ENCODE data around the gene ARHGEF4. TPM values are rescaled to one million over a fixed set of nuclear protein-coding genes. Genes with fewer than 3 reads are reported as not detected.
"Not testable (repeated sequence)": the region's sequence is repeated elsewhere in the genome, so short reads cannot be mapped to it uniquely, and the experiment has no call there.

Gene ARHGEF4
- total RNA-seq, 2 donors from 2014 or later: 1.1 to 3.0 TPM

DNA sequence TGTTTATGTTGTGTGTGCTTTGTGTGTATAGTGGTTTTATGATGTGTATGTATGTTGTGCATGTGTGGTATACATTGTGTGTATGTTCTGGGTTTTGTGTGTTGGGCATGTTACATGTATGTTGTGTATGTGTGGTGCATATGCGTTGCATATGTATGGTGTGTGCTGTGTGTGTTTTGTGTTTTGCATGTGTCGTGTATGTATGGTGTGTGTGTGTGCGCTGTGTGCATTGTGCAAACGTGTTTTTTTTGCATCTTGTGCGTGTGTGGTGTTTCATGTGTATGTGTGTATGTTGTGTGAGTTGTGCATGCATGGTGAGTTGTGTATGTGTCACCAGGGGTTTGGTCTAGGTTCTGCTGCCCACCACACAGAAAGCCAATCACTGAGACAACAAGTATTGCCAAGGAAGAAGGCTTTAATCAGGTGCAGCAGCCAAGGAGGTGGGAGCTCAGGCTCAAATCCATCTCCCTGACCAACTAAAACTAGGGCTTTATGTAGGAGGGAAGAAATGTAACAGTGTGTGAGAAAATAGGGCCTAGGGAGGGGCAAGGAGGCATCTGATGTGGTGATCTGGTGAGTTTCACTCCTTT, 140.8 kb downstream of the ARHGEF4 start:
- ATAC-seq: no peak
- intact Hi-C loops (cut with DNase I, micrococcal nuclease): no loop called here
- DNase-seq: no peak

DNA sequence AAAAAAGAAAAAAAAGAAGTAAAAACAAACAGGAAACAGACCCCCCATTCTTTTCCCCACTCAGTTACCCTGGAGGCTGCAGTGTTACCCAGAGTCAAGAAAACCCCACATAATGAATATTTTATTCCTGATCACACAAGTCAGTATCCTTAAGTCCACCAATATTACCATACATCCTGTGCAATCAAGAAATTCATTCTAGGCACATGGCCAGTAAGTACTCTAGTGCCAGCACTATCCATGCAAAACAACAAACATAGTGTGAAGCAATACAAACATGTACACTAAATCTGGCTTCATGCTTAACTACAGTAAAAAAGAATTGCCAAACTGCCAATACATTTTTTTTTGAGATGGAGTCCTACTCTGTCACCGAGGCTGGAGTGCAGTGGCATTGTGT, 145.0 kb downstream of the ARHGEF4 start:
- ATAC-seq: no peak
- intact Hi-C loops (cut with DNase I, micrococcal nuclease): no loop called here
- no peak for DNase-seq

DNA sequence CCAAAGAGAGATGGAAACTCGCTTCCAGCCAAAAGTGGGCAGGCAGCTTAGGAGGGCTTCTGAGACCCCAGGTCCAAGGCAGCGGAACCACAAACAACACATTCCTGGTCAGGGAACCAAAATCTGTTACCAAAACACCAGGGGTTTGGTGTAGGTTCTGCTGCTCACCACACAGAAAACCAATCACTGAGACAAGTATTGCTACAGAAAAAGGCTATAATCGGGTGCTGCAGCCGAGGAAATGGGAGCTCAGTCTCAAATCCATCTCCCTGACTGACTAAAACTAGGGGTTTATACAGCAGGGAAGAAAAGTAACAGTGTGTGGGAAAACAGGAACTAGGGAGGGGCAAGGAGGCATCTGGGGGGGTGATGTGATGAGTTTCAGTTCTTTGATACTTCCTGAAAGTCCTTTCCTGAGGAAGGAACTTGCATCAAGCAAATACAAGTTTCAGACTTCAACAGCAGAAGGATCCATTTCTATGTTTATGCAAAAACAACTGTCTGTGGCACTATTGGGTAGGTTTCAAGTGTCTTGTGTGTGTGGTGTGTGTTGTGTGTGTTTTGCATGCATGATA, 148.6 kb downstream of the ARHGEF4 start:
- no peak for DNase-seq
- intact Hi-C loops (cut with DNase I, micrococcal nuclease): no loop called here
- ATAC-seq: no peak

DNA sequence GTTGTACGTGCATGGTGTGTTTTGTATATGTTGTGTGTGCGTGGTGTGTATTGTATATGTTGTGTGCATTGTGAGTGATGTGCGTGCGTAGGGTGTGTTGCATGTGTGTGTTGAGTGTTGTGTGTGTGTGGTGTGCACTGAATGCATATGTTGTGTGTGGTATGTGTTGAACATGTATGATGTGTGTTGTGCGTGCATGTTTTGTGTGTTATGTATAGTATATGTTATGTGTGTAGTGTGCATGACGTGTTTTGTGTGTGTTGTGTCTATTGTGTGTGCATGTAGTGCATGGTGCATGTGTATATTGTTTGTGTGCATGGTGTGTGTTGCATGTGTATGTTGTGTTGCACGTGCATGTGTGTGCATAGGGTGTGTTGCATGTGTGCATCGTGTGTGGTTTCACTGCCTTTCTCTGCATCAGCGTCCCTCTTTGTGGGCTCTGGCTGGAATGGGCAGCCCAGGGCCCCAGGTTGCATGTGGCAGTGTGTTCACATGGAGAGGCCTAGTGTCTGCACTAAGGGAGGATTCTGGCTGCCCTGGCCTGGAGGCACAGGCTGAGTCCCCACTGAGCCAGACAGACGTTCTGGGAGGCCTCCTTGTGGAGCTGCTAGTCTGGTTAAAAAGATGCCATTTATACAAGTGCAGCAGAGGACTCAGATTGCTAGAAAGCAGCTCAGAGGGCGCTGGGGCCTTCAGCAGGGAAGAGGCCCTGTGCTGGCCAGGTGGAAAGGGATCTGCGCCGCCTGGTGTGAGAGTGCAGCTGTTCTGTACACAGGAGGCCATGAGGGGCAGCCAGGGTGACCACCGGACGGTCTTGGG, 149.3 kb downstream of the ARHGEF4 start:
- intact Hi-C loops (cut with DNase I, micrococcal nuclease): no loop called here
- ATAC-seq: no peak
- no peak for DNase-seq

DNA sequence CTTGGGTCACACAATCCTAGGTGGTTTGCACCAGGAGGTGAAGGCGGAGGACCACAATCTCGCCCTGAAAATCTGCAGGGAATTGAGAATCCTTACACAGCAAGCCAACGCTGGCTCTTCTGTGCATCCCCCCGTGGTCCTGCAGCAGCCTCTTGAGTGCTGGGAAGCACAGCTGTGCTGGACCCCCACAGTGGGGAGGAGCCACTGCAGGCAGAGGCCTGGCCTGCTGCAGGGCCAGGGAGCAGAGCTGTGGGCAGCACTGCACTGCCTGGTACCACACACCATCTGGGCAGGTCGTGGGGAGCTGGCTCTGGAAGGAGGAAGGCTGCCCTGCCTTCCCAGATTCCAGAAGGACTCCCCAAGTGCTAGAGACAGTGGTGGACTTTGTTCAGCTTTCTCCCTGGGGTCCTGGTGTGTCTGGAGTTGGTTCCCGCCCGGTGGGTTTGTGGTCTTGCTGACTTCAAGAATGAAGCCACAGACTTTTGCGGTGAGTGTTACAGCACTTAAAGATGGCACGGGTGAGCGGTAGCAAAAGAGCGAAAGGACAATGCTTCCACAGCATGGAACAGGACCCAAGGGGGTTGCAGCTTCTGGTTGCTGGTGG, 150.3 kb downstream of the ARHGEF4 start:
- intact Hi-C loops (cut with DNase I, micrococcal nuclease): no loop called here
- no peak for DNase-seq
- no peak for ATAC-seq

DNA sequence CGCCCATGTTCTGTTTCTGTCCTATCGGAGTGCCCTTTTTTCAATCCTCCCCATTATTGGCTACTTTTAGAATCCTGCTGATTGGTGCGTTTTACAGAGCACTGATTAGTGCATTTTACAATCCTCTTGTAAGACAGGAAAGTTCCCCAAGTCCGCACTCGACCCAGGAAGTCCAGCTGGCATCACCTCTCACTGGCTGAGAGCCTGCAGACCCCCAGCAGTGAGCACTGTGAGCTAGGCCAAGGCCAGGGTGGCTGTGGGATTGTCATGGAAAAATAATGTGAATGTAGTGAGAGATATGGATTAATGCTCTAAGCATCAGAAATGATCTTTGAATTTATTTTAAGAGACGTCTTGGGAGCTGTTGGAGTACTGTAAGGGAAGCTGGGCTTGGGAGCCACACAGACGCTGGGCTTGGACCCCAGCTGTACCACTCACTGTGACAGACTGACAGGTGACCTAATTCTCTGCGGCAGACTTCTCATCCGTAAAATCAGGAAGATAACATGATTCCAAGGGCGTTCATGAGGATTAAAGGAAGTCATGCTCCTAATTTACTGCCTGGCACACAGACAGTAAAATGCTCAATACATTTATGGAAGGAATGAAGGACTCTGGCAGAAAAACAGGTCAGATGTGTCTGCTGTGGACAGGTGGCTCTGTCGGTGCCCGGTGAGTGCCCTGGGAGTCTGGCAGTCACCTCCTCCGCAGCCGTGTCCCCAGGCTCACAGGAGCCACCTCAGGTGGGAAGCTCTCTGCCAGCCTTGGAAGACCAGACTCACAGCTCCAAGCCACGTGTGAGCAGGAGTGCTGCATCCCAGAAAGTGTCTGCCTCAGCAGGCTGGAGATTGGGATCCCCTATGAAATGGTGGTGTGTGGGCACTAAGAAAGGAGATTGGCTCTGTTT, 151.1 kb downstream of the ARHGEF4 start:
- no peak for DNase-seq
- ATAC-seq: no peak
- intact Hi-C loops (cut with DNase I, micrococcal nuclease): no loop called here

DNA sequence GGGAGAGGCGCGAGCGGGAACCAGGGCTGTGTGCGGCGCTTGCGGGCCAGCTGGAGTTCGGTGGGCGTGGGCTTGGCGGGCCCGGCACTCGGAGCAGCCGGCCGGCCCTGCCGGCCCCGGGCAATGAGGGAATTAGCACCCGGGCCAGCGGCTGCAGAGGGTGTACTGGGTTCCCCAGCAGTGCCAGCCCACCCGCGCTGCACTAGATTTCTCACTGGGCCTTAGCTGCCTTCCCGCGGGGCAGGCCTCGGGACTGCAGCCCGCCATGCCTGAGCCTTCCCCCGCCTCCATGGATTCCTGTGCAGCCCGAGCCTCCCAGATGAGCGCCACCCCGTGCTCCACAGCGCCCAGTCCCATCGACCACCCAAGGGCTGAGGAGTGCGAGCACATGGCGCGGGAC, 154.7 kb downstream of the ARHGEF4 start:
- intact Hi-C loops (cut with DNase I, micrococcal nuclease); ATAC-seq; DNase-seq: not testable (repeated sequence)

DNA sequence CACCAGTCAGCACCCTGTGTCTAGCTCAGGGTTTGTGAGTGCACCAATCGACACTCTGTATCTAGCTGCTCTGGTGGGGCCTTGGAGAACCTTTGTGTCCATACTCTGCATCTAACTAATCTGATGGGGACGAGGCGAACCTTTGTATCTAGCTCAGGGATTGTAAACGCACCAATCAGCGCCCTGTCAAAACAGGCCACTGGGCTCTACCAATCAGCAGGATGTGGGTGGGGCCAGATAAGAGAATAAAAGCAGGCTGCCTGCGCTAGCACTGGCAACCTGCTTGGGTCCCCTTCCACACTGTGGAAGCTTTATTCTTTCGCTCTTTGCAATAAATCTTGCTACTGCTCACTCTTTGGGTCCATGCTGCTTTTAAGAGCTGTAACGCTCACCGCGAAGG, 155.3 kb downstream of the ARHGEF4 start:
- intact Hi-C loops (cut with DNase I, micrococcal nuclease); ATAC-seq; DNase-seq: not testable (repeated sequence)

DNA sequence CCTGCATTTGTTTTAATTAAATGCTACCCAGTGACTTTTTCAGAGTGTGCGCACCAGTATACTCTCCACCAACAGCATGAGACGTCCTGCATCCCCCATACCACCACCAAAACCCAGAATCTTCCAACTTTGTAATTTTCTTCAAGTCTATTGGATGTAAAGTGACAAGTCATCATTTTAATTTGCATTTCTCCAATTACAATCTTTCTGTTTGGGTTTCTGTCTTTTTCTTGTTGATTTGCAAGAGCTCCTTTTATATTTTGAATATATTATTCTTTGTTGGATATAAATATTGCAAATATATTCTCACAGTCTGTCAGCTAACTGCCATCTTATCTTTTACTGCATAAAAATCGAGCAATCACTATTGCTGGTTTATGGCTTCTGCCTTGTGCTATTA, 160.0 kb downstream of the ARHGEF4 start:
- no peak for ATAC-seq

DNA sequence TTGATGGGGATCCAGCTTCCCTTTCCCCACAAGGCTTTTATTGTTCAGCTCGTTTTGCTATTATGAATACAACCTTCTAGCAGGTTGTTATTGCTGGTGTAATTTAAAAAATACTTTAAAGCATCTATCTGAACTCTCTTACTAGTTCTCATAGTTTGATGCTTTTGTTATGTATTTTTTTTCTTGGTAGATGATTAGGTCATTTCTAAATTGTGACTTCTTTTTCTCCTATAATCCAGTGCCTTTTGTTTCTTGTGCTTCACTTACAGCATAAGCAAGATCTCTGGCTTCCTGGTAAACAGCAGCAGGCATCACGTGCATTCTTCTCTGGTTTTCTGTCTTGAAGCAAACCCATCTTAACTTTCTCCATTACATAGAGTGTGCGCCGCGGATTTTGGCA, 160.5 kb downstream of the ARHGEF4 start:
- DNase-seq (no peak), ATAC-seq (no peak)
- intact Hi-C loops (cut with DNase I, micrococcal nuclease): no loop called here

More for the DNA sequence above, 160.0 kb downstream of the ARHGEF4 start:
- intact Hi-C loops (cut with DNase I, micrococcal nuclease): no loop called here
- no peak for DNase-seq

DNA sequence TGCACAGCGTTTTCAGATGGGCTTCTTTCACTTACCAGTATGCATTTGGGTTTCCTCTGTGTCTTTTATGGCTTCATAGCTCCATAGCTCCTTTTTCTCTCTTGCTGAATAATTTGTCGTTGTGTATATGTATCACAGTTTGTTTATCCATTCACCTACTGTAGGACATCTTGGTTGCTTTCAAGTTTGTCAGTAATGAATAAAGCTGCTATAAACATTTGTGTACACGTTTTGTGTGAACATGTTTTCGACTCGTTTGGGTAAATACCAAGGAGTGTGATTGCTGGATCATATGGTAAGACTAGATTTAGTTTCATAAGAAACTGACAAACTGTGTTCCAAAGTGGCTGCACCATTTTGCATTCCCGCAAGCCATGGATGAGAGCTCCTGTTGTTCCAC, 161.8 kb downstream of the ARHGEF4 start:
- no peak for DNase-seq
- no peak for ATAC-seq
- intact Hi-C loops (cut with DNase I, micrococcal nuclease): no loop called here

DNA sequence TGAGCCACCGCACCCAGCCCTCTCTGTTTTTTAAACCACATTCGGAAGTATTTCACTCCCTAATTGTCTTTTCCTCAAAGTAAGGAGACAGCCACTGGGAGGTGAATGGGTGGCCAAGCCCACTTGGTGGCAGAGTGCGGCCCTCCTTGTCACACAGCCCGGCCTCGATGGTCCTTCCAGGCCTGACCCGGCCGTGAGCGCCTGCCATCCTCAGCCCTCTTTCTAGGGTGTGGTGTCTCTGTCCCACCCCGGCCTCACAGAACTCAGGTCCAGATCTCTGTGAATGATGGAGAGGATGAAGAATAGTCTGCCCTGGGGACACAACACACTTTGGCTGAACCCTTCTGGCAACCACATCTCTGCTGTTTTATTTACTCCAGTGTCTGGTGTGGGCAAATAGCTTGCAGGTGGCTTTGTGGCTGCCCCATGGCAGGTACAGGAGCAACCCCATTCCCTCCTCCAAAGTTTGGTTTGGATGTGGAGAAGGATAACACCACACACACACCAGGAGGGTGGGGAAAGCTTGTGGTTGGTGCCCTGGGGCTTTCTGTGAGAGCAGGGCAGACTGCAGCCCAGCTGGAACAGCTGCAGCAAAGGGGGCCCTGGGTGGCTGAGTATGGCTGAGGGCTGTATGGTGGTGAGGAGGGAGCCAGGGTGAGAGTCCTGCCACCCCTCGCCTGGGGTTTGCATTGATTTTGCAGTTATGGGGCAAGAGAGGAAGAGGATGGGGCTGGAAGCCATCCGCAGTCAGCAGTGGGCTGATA, 167.9 kb downstream of the ARHGEF4 start:
- intact Hi-C loops (cut with DNase I, micrococcal nuclease): no loop called here
- ATAC-seq (no peak), DNase-seq (no peak)

DNA sequence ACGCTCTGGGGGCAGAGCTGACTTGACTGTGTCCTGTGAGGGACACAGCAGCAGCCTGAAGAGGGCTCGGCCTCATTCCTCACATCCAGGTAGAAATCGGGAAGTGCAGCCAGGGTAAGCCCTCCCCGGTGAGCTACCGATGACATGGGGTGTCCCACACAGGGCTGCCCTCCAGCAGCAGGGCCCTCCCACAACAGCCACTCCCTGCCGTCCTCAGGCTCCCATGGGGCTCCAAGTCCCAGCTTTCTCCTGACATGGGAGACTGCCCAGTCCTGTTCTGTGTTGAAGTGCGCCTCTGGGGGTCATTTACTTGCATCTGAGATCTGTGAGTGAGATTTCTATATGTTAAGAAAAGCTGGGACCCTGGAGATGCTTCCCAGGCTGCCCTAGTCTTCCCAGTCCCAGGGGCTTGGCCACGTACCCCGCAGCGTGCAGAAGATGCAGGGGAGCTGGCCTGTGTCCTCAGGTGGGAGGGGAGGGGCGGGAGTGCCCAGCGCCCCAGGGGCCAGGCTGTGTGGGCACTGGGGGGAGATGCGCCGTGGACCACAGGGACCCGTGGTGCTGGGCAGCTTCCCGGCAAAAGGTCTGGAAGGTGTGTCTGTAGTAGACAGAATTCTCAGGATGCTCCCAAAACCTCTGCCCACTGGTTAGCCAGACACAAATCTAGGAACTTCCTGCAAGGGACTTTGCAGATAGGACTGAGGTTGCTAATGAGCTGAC, 168.7 kb downstream of the ARHGEF4 start:
- intact Hi-C loops (cut with DNase I, micrococcal nuclease): no loop called here
- DNase-seq (no peak), ATAC-seq (no peak)

DNA sequence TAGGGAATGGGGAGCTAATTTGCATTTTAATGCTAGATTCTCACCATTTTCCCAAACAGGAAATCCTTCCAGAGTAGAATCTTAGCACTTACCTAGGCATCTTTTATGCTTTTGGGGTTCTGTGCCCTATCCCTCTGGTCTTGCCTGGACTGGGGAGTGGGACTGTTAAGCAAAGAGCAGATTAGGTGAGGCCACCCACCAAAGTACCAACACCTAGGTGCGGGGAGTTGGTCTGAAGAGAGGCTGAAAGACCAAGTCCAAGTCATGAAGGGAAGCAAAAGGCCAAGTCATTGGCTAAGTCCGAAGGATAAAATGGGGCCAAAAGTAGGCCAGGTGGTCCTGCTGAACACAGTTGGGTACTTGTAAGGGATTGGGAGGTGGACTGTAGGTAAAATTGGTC, 169.8 kb downstream of the ARHGEF4 start:
- no peak for ATAC-seq
- intact Hi-C loops (cut with DNase I, micrococcal nuclease): no loop called here
- no peak for DNase-seq

DNA sequence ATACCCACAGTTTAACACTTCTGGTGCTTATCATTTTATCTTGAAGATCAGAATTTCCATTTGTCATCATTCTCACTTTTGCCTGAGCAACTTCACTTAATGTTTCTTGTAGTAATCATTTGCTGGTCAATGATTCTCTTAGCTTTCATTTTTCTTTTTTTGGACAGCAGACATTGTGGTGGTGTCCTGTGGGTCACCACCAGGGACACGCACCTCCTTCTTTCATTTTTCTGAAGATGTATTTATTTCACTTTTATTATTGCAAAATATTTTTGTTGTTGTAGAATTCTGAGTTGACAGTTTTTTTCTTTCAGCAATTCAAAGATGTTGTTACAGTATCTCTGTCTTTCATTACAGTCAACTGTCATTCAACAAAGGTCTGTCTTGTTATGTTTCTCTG, 172.3 kb downstream of the ARHGEF4 start:
- intact Hi-C loops (cut with DNase I, micrococcal nuclease): no loop called here
- no peak for ATAC-seq
- DNase-seq: no peak

DNA sequence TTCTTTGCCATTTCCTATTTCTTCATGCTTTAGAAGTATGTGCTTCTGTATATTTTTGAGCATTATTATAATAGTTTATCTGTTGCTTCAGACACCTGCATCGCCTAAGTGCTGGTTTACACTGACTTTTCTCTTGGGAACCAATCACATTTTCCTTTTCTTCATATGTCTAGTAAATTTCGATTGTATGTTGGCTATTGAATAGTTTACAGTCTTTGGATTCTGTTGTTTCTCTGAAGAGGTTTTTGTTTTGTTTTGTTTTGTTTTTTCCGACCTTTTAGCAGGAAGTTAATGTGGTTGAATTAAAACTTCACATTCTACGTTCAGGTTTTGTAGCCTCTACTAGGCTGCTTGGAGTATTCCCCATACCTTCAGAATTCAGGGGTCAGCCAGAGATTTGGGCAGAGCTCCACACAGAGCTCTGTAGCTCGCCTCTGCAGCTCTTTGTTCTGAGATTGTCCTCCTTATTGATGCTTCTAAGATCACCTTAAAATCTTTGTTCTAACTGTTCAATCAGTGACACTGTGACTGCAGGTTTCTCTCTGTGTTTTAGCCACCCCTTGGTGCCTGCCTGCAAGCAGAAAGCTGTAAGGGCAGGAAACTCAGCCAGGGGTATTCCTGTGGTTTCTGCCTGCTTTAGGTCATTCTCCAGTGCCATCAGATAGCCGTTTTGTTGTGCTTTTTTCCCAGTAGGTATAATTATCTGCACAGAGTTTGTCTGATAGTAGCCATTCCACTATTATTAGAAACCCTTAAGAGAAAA, 173.2 kb downstream of the ARHGEF4 start:
- DNase-seq (no peak), ATAC-seq (no peak)
- intact Hi-C loops (cut with DNase I, micrococcal nuclease): no loop called here

DNA sequence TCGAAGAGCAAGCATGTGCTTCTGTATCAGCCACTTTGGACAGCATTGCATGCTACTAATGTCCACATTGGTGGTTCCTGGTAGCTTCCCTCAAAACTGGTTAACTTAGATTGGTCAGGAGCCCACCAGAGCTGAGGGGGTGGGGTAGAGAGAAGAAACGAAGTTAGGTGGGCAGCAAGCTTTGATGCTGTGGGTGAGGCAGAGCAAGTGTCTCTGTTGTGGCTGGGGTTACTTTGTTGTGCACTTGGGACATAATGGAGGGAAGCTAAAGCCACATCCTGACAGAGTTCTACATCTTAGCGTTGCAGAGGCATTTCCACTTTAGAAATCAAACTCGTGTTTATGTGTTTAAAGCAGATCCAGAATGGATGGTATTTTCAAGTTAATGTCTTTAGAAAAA, 173.9 kb downstream of the ARHGEF4 start:
- intact Hi-C loops (cut with DNase I, micrococcal nuclease): no loop called here
- ATAC-seq (no peak), DNase-seq (no peak)
